Endothelial cell (in vitro differentiated cells): ENCODE data around the gene SORCS2. TPM values are rescaled to one million over a fixed set of nuclear protein-coding genes. Genes with fewer than 3 reads are reported as not detected.
A peak's percentile ranks its signal among the peaks of the same experiment; 100 is the strongest.

Source experiments
- DNase-seq: peaks from one replicate; pipeline ENCODE4 v3.0.0; 2021; ENCODE audit warnings: low spot score
- H3K27ac Mint-ChIP-seq: one replicate; pipeline ENCODE4 v1.8.0; 2021; ENCODE audit warnings: mixed read lengths, inconsistent platforms; ENCODE audit not compliant: unreplicated experiment
- H3K27me3 Mint-ChIP-seq: one replicate; pipeline ENCODE4 v1.8.0; 2021; ENCODE audit warnings: mild to moderate bottlenecking, moderate library complexity, mixed read lengths, inconsistent platforms; ENCODE audit not compliant: unreplicated experiment
- H3K36me3 Mint-ChIP-seq: one replicate; pipeline ENCODE4 v1.8.0; 2021; ENCODE audit warnings: mild to moderate bottlenecking, low read depth, mixed read lengths, inconsistent platforms; ENCODE audit not compliant: unreplicated experiment
- H3K4me1 Mint-ChIP-seq: one replicate; pipeline ENCODE4 v1.8.0; 2021; ENCODE audit warnings: mild to moderate bottlenecking, mixed read lengths, inconsistent platforms; ENCODE audit not compliant: unreplicated experiment
- H3K4me3 Mint-ChIP-seq: one replicate; pipeline ENCODE4 v1.8.0; 2021; ENCODE audit warnings: mild to moderate bottlenecking, mixed read lengths, inconsistent platforms; ENCODE audit not compliant: unreplicated experiment
- H3K9me3 Mint-ChIP-seq: one replicate; pipeline ENCODE4 v1.8.0; 2021; ENCODE audit warnings: mixed read lengths, inconsistent platforms; ENCODE audit not compliant: unreplicated experiment
- CTCF ChIP-seq: fragments of 200-600 bp; sonication (generic); IDR thresholded peaks from one replicate; pipeline ENCODE4 v1.5.0; 2021; ENCODE audit warnings: antibody characterized with exemption; ENCODE audit not compliant: unreplicated experiment
- total RNA-seq: library from RNA; stranded (reverse); fragmentation: NEBNext Ultra II Directional; extraction: Animal tissue kit (Norgen Biotek cat#: 25700); gene quantifications from one replicate; pipeline ENCODE4 v1.2.1, GENCODE V29; 2021; ENCODE audit not compliant: unreplicated experiment

Gene SORCS2
- total RNA-seq, 1 donor from 2014 or later: 1.3 TPM

DNA sequence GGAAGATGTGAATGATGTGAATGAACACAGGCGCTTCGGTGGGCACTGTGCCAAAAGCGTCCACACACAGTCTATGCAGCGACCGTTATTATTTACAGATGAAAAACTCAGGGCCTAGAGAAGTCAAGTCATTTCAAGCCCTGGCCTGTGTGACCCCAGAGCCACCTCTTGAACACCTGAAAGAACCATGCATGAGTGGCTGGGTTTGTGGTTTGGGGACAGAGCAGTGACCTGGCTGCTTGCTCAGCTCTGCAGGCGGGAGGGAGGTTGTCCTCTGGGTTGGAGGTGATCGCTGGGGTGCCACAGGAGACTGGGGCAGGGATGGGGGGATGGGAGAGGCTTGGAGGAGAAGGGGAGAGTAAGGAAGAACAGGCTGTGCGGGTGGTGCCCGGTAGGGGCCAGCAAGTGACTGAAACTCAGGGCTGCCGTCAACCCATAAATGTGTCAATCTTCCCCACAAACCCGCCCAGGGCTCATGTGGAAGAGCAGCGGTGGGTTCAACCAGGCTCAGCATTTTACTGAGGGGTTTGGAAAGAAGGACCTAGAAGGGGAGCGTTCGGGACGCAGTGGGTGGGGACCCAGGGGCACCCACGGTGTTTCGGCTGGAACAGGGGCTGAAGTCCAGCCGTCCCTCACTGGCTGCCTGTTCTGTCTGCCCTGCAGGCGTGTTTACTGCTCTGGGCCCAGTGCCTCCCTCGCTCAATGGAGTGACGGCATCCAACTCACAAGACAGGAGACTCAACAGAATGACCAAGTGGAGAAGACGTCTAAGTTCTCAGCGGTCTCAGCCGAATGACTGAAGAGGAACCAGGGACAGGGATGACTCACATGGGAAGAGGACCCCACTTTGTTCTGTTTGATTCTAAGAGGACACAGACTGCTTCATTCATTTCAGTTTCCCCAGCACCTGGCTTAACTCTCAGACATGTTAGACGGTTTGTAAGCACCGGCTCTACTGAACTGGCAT lies 579.5 kb downstream of the SORCS2 start:
- H3K27me3 Mint-ChIP-seq: peaks cover 10% of the 10 kb centered on the region
- H3K9me3 Mint-ChIP-seq: no peaks in the 10 kb centered on the region
- peak overlapping the region; percentile 6 for H3K4me3 Mint-ChIP-seq
- TF ChIP-seq CTCF: no peak
- no peak for DNase-seq
- peaks cover 4% of the 10 kb centered on the region for H3K4me1 Mint-ChIP-seq
- H3K36me3 Mint-ChIP-seq: peaks cover 63% of the 10 kb centered on the region
- H3K27ac Mint-ChIP-seq: peak overlapping the region; percentile 11

DNA sequence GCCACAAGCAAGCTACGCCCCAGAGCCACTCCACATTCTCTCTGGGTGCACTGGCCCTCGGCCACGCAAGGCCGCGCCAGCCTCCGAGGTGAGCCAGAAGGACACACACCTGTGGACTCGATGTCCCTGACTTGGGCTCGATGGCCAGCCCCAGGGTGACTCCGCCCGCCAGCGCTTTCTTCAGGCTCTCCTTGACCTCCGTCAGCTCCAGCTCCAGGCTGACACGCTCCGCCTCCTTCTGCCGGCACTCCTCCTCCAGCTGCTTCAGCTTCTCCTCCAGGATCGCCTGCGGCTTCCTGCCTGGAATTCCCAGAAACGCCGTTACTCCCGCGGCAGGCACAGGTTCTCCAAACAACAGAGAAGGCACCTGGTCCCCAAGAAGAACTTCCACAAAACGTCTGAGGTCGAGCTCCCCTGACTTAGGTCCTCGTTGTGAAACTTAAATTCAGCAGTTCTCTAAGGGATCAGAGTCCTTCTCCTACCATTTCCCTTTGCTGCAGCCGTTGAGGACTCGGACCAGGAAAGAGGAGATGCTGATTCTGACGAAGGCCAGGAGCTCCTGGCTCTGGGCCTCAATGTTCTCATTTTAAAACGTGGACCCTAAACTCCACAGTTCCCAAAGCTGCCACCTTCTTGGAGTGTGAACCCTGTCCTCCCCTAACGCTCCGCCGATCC lies 580.5 kb downstream of the SORCS2 start:
- peaks cover 4% of the 10 kb centered on the region for H3K4me1 Mint-ChIP-seq

GRCh38 chr4:7773401-7774180 lies 581.3 kb downstream of the SORCS2 start:
- Mint-ChIP-seq H3K4me3 (no peak overlapping the region), H3K27me3 (peaks cover 9% of the 10 kb centered on the region), H3K36me3 (peaks cover 72% of the 10 kb centered on the region), H3K27ac (no peak overlapping the region), H3K9me3 (no peaks in the 10 kb centered on the region), H3K4me1 (peaks cover 4% of the 10 kb centered on the region)
- no peak for TF ChIP-seq CTCF
- no peak for DNase-seq

More for the DNA sequence above, 580.5 kb downstream of the SORCS2 start:
- peaks cover 9% of the 10 kb centered on the region for H3K27me3 Mint-ChIP-seq
- no peak for DNase-seq
- no peak for TF ChIP-seq CTCF
- no peak overlapping the region for H3K4me3 Mint-ChIP-seq
- H3K36me3 Mint-ChIP-seq: peaks cover 70% of the 10 kb centered on the region
- H3K27ac Mint-ChIP-seq: no peak overlapping the region
- no peaks in the 10 kb centered on the region for H3K9me3 Mint-ChIP-seq

GRCh38 chr4:7774301-7775294 lies 582.3 kb downstream of the SORCS2 start:
- Mint-ChIP-seq H3K27me3 (peaks cover 9% of the 10 kb centered on the region), H3K4me1 (peaks cover 4% of the 10 kb centered on the region), H3K36me3 (peaks cover 64% of the 10 kb centered on the region), H3K4me3 (no peak overlapping the region), H3K27ac (no peak overlapping the region), H3K9me3 (no peaks in the 10 kb centered on the region)
- TF ChIP-seq CTCF: no peak
- no peak for DNase-seq
